HCT116 (cell line): Measurements from ENCODE around the gene TRDMT1. TPM values are rescaled to one million over a fixed set of nuclear protein-coding genes. Genes with fewer than 3 reads are reported as not detected.

Experiments
- ATAC-seq: fragments of 200-7000 bp; cut with Tn5 transposase; 2 replicates; pipeline ENCODE4 v1.9.1; 2020; ENCODE audit warnings: mild to moderate bottlenecking, moderate library complexity
- BruUV-seq: library from RNA; stranded (reverse); fragments of 400-500 nt; replicated peaks from 2 replicates; lab custom pipeline; 2021; lab: Mats Ljungman, UMichigan
- CTCF ChIA-PET: fragments of 300-600 bp; sonication (Branson Sonifier 250); formaldehyde crosslinking; loops from one replicate; lab custom pipeline; 2021; ENCODE audit warnings: antibody characterized with exemption; lab: Charles Lee
- POLR2A ChIA-PET: fragments of 300-600, 350-600 bp; sonication (Branson Sonifier 250); formaldehyde crosslinking; loops from one replicate; lab custom pipeline; 2021; ENCODE audit warnings: antibody characterized with exemption; lab: Charles Lee
- RAD21 ChIA-PET, 2 experiments: fragments of 300-600 bp; sonication (Branson Sonifier 250); formaldehyde crosslinking; loops; one replicate each; lab custom pipeline; 2023; ENCODE audit warnings: low total read pairs in 2 of 2; ENCODE audit not compliant: uncharacterized antibody in 2 of 2, unreplicated experiment in 2 of 2, low non-redundant PET in 1 of 2; lab: Charles Lee
- DNase-seq: peaks from one replicate; pipeline ENCODE4 v3.0.0-alpha.2; 2010; ENCODE audit warnings: low read depth, low spot score
- H2AFZ ChIP-seq: fragments of 200-600 bp; shearing (Covaris generic), sonication (generic); 2 replicates; pipeline ENCODE4 v1.6.1; 2017; ENCODE audit warnings: low read depth, mixed run types, mixed read lengths, antibody characterized with exemption, low read length; ENCODE audit not compliant: poor library complexity, severe bottlenecking
- H3K27ac ChIP-seq: 2 replicates; pipeline ENCODE4 v1.5.1; 2012; ENCODE audit warnings: low read depth, low read length
- H3K27me3 ChIP-seq: fragments of 200-600 bp; sonication (generic); 2 replicates; pipeline ENCODE4 v1.6.1; 2016; ENCODE audit warnings: mixed run types, low read length, mixed read lengths; ENCODE audit not compliant: insufficient read depth
- H3K36me3 ChIP-seq, 2 experiments: fragments of 200-500 bp in 1 of 2; fragments of 200-600 bp in 1 of 2; sonication (Bioruptor generic) in 1 of 2; sonication (generic) in 1 of 2; 2 replicates each; pipeline versions ENCODE4 v1.5.1 to v1.6.1; 2014 to 2016; ENCODE audit warnings: low read length in 2 of 2, inconsistent platforms in 1 of 2, mixed read lengths in 1 of 2, mixed run types in 1 of 2; ENCODE audit not compliant: insufficient read depth in 2 of 2, control insufficient read depth in 1 of 2
- H3K4me1 ChIP-seq, 2 experiments: fragments of 200-600 bp in 1 of 2; sonication (generic) in 1 of 2; 2 replicates each; pipeline versions ENCODE4 v1.5.1 to v1.6.1; 2012 to 2017; ENCODE audit warnings: low read length in 2 of 2, inconsistent platforms in 1 of 2, mild to moderate bottlenecking in 1 of 2, mixed read lengths in 1 of 2, mixed run types in 1 of 2, moderate library complexity in 1 of 2; ENCODE audit not compliant: insufficient read depth in 2 of 2, control insufficient read depth in 1 of 2
- H3K4me2 ChIP-seq: fragments of 200-600 bp; sonication (generic); 2 replicates; pipeline ENCODE4 v1.6.1; 2017; ENCODE audit warnings: mixed run types, low read length, mixed read lengths
- H3K4me3 ChIP-seq, 2 experiments: fragments of 200-600 bp in 1 of 2; sonication (generic) in 1 of 2; replicated peaks in 1 of 2; 2 replicates each; pipeline ENCODE4 v1.5.1; 2011 to 2016; ENCODE audit warnings: low read length in 2 of 2, control low read depth in 1 of 2, low read depth in 1 of 2, mild to moderate bottlenecking in 1 of 2, mixed read lengths in 1 of 2, mixed run types in 1 of 2
- H3K79me2 ChIP-seq: fragments of 200-600 bp; sonication (generic); 2 replicates; pipeline ENCODE4 v1.6.1; 2017; ENCODE audit warnings: mild to moderate bottlenecking, mixed run types, low read length, moderate library complexity, mixed read lengths; ENCODE audit not compliant: insufficient read depth
- H3K9ac ChIP-seq: fragments of 200-600 bp; sonication (generic); 2 replicates; pipeline ENCODE4 v1.6.1; 2016; ENCODE audit warnings: low read length, mixed read lengths
- H3K9me2 ChIP-seq: fragments of 200-600 bp; sonication (generic), shearing (Covaris generic); 2 replicates; pipeline ENCODE4 v1.6.1; 2017; ENCODE audit warnings: mixed run types, mild to moderate bottlenecking, moderate library complexity; ENCODE audit not compliant: insufficient read depth
- H3K9me3 ChIP-seq, 2 experiments: fragments of 200-500 bp in 1 of 2; fragments of 200-600 bp in 1 of 2; sonication (Bioruptor generic) in 1 of 2; sonication (generic) in 1 of 2; 2 replicates each; pipeline ENCODE4 v1.6.1; 2014 to 2017; ENCODE audit warnings: low read length in 2 of 2, mixed read lengths in 2 of 2, inconsistent platforms in 1 of 2, low read depth in 1 of 2, mild to moderate bottlenecking in 1 of 2, mixed run types in 1 of 2, moderate library complexity in 1 of 2; ENCODE audit not compliant: control insufficient read depth in 1 of 2, insufficient read depth in 1 of 2
- H4K20me1 ChIP-seq: fragments of 200-600 bp; sonication (generic), shearing (Covaris generic); 2 replicates; pipeline ENCODE4 v1.6.1; 2017; ENCODE audit warnings: mixed run types, mild to moderate bottlenecking, moderate library complexity; ENCODE audit not compliant: insufficient read depth
- CBX3 ChIP-seq: IDR thresholded peaks from 2 replicates; pipeline ENCODE4 v1.6.1; 2012; ENCODE audit warnings: low read depth
- CEBPB ChIP-seq: IDR thresholded peaks from 2 replicates; pipeline ENCODE4 v1.6.1; 2012; ENCODE audit warnings: low read depth
- ELF1 ChIP-seq: IDR thresholded peaks from 2 replicates; pipeline ENCODE4 v1.6.1; 2012; ENCODE audit warnings: low read depth, borderline replicate concordance
- EZH2 ChIP-seq: fragments of 200-600 bp; sonication (generic); IDR thresholded peaks from 2 replicates; pipeline ENCODE4 v1.6.1; 2017; ENCODE audit warnings: antibody characterized with exemption, mixed run types
- EZH2phosphoT487 ChIP-seq: fragments of 200-600 bp; IDR thresholded peaks from 2 replicates; pipeline ENCODE4 v1.6.1; 2018; ENCODE audit warnings: antibody characterized with exemption, borderline replicate concordance
- FOSL1 ChIP-seq: IDR thresholded peaks from 2 replicates; pipeline ENCODE4 v1.6.1; 2012; ENCODE audit warnings: low read depth
- JUND ChIP-seq: IDR thresholded peaks from 2 replicates; pipeline ENCODE4 v1.6.1; 2012
- POLR2A ChIP-seq: IDR thresholded peaks from 2 replicates; pipeline ENCODE4 v1.7.0; 2011; ENCODE audit warnings: borderline replicate concordance; ENCODE audit not compliant: insufficient read depth, insufficient read length; ENCODE audit errors: extremely low read depth
- POLR2AphosphoS5 ChIP-seq: IDR thresholded peaks from 2 replicates; pipeline ENCODE4 v1.6.1; 2011; ENCODE audit warnings: mild to moderate bottlenecking, low read depth, low read length, moderate library complexity
- RAD21 ChIP-seq: IDR thresholded peaks from 2 replicates; pipeline ENCODE4 v1.6.1; 2012; ENCODE audit warnings: low read depth, mild to moderate bottlenecking
- SIN3A ChIP-seq: IDR thresholded peaks from 2 replicates; pipeline ENCODE4 v1.6.1; 2012; ENCODE audit warnings: low read depth
- SP1 ChIP-seq: IDR thresholded peaks from 2 replicates; pipeline ENCODE4 v1.6.1; 2012; ENCODE audit warnings: low read depth
- SRF ChIP-seq: IDR thresholded peaks from 2 replicates; pipeline ENCODE4 v1.6.1; 2012; ENCODE audit warnings: low read depth
- TCF7L2 ChIP-seq: IDR thresholded peaks from 2 replicates; pipeline ENCODE4 v1.7.0; 2011; ENCODE audit warnings: borderline replicate concordance, inconsistent platforms; ENCODE audit not compliant: insufficient read depth, insufficient read length; ENCODE audit errors: extremely low read depth
- YY1 ChIP-seq: IDR thresholded peaks from 2 replicates; pipeline ENCODE4 v1.6.1; 2011; ENCODE audit warnings: low read length, low read depth, moderate library complexity, mild to moderate bottlenecking; ENCODE audit not compliant: insufficient replicate concordance; ENCODE audit errors: extremely low read depth
- ZBTB33 ChIP-seq: IDR thresholded peaks from 2 replicates; pipeline ENCODE4 v1.6.1; 2011; ENCODE audit warnings: mild to moderate bottlenecking, low read length, moderate library complexity; ENCODE audit not compliant: insufficient replicate concordance; ENCODE audit errors: extremely low read depth
- ZFX ChIP-seq: fragments of 450-650 bp; IDR thresholded peaks from 2 replicates; pipeline ENCODE4 v1.6.1; 2017
- intact Hi-C: fragments of 100-400 bp; cut with micrococcal nuclease; formaldehyde crosslinking; loops from 2 replicates; pipeline ENCODE4 v1.10.0; 2022
- total RNA-seq: library from RNA; stranded (reverse); gene quantifications from one replicate; pipeline ENCODE4 v1.2.1, GENCODE V29; 2021; ENCODE audit not compliant: unreplicated experiment
- TF ChIP-seq, protein P1 (sequence below), 3 experiments: fragments of 200-600 bp in 1 of 3; sonication (generic) in 1 of 3; IDR thresholded peaks in 2 of 3; conservative IDR thresholded peaks in 1 of 3; 2 replicates each; pipeline ENCODE4 v1.5.1; 2012 to 2017; ENCODE audit warnings: low read depth in 2 of 3, low read length in 2 of 3, antibody characterized with exemption in 1 of 3, borderline replicate concordance in 1 of 3, control low read depth in 1 of 3, mild to moderate bottlenecking in 1 of 3, mixed read lengths in 1 of 3, mixed run types in 1 of 3, moderate library complexity in 1 of 3; ENCODE audit not compliant: insufficient read depth in 1 of 3

Gene TRDMT1
- total RNA-seq, 1 experiment from 2014 or later, result 8.6 TPM

- H4K20me1 ChIP-seq, result no peaks in the 10 kb centered on the region
- no peaks in the 10 kb centered on the region for H3K4me1 ChIP-seq
- no peak overlapping the region for H3K9ac ChIP-seq
- H3K79me2 ChIP-seq, result no peaks in the 10 kb centered on the region
- no peak for TF ChIP-seq CBX3
- no peak for TF ChIP-seq EZH2
- TF ChIP-seq YY1, result no peak
- TF ChIP-seq, protein P1, sequence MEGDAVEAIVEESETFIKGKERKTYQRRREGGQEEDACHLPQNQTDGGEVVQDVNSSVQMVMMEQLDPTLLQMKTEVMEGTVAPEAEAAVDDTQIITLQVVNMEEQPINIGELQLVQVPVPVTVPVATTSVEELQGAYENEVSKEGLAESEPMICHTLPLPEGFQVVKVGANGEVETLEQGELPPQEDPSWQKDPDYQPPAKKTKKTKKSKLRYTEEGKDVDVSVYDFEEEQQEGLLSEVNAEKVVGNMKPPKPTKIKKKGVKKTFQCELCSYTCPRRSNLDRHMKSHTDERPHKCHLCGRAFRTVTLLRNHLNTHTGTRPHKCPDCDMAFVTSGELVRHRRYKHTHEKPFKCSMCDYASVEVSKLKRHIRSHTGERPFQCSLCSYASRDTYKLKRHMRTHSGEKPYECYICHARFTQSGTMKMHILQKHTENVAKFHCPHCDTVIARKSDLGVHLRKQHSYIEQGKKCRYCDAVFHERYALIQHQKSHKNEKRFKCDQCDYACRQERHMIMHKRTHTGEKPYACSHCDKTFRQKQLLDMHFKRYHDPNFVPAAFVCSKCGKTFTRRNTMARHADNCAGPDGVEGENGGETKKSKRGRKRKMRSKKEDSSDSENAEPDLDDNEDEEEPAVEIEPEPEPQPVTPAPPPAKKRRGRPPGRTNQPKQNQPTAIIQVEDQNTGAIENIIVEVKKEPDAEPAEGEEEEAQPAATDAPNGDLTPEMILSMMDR (IDR thresholded peaks at IDR 0.05 in 2 of 3, conservative IDR thresholded peaks at IDR 0.05 in 1 of 3; ENCODE audit: borderline replicate concordance in 1 of 3, insufficient read depth in 1 of 3, low read depth in 2 of 3, low read length in 2 of 3), result no peak
- no peak for TF ChIP-seq POLR2A
- TF ChIP-seq SRF, result no peak
- TF ChIP-seq RAD21, result no peak
- TF ChIP-seq TCF7L2, result no peak
- TF ChIP-seq SIN3A, result no peak
- TF ChIP-seq FOSL1, result no peak
- TF ChIP-seq JUND, result no peak
- no peak for TF ChIP-seq EZH2phosphoT487
- TF ChIP-seq ZFX, result no peak
- TF ChIP-seq ZBTB33, result no peak
- no peak for TF ChIP-seq SP1
- no peak for TF ChIP-seq ELF1
- TF ChIP-seq POLR2AphosphoS5, result no peak
- no peak for TF ChIP-seq CEBPB
- intact Hi-C loops, result no loop called here
- CTCF ChIA-PET, result no interaction called here
- RAD21 ChIA-PET, result no interaction called here
- H3K4me2 ChIP-seq, result no peak overlapping the region
- H3K9me2 ChIP-seq, result no peaks in the 10 kb centered on the region
- no peak for ATAC-seq
- no peaks in the 10 kb centered on the region for H3K9me3 ChIP-seq
- H3K36me3 ChIP-seq, result no peaks in the 10 kb centered on the region
- no peak for DNase-seq
- H3K4me3 ChIP-seq, result no peak overlapping the region
- no peaks in the 10 kb centered on the region for H3K27me3 ChIP-seq
- POLR2A ChIA-PET, result no interaction called here
- H2AFZ ChIP-seq, result no peak overlapping the region
- no TSS peak for BruUV-seq
- H3K27ac ChIP-seq, result no peak overlapping the region
These were observed 56.7 kb downstream of the TRDMT1 start for GRCh38 chr10:17144757-17145156.
